ENCODE data around the gene CTU2.

Gene CTU2

GRCh38 chr16:88759976-88760350 lies 53.7 kb downstream of the CTU2 start:
- DNase-seq (ENCODE audit: low read depth in 1 of 2, low spot score in 1 of 2) = no peak

DNA sequence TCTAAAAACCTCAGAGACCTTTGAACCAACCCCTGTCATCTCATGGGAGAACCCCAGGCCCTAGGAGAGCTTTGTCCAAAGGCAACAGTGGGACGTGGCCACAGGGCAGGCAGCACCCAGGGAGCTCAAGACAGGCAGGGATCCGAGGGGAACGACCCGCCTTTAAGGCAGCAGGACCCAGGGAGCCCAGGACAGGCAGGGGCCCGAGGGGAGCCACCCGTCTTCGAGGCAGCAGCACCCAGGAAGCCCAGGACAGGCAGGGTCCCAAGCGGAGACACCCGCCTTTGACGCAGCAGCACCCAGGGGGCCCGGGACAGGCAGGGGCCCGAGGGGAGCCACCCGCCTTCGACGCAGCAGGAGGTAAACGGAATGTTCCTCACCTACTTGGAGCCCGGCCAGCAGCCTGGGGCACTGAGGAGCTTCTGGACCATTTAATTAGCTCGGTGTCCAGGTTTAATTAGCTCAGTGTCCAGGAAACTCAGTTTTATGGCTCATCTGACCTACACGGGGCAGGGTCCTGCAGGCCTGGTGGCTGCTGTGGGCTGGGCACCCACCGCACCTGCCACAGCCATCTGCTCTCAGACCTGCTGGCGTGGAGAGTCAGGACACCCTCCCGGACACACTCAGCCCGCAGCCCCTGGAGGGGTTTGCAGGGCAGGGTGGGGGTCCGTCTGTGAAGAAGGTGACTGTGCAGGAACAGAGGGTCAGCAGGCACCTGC lies 54.3 kb downstream of the CTU2 start:
- DNase-seq (ENCODE audit: low read depth in 1 of 2, low spot score in 1 of 2) = no peak

DNA sequence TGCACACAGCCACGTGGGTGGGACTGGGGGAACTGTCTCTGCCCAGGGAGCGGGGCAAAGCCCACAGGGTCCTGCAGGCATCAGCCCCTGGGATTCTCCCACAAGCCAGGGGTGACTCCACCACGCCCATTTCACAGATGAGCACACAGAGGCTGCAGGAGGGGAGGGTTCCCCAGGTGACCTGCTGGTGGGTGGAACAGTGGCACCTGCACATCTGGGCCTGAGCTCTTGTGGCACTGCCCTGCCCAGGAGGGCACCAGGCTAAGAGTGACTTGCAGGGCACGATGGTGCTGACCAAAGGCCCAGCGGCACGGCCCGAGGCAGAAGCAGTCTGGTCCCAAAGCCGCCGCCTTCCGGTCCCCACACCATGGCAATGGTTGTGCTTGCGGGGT lies 54.8 kb downstream of the CTU2 start:
- DNase-seq (ENCODE audit: low read depth in 1 of 2, low spot score in 1 of 2) = no peak

DNA sequence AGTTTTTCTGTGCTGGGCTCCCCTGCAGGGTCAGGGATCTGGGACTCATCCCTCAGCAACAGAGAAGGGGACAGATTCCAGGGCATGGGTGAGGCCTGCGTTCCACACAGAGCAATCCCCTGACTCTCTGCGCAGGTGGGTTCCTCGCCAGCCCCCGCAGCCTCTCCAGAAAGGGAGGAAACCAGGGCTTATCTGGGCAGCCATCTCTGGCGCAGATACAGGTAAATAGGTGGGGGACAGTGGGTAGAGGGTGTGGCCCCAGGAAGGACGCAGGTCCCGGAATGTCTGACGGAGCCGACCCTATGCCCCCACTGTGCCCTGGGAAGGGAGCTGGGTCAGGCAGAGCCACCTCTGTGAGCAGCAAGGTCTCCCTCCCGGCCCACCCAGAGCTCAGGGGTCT lies 55.5 kb downstream of the CTU2 start:
- no peak for DNase-seq (ENCODE audit: low read depth in 1 of 2, low spot score in 1 of 2)

DNA sequence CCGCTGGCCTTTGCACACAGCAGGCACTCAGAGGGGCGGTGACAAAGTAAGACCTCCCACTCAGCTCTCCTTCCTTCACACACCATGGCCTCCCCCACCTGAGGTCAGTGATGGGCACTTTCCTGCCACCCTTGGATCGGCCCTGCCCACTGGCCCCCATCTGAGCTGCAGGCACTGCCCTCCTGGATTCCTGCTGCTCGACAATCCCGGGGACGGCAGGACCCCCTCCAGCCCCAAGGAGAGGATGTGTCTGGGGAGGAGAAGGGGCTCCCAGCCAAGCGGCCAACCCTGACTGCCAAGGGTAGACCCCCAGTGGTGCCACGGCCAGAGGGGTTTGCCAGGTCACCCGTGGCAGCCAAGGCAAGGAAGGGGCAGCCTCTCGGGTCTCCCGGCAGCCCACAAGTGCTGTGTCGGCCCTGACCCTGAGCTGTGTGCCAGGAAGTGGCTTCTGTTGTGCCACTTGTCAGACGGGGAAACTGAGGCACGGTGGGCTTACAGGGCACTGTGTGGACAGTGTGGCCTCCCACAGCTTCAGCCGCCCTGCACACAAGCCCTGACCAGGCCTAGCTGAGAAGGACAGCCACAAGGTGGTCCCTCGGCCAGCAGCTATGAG lies 56.1 kb downstream of the CTU2 start:
- no peak for DNase-seq (ENCODE audit: low read depth in 1 of 2, low spot score in 1 of 2)

DNA sequence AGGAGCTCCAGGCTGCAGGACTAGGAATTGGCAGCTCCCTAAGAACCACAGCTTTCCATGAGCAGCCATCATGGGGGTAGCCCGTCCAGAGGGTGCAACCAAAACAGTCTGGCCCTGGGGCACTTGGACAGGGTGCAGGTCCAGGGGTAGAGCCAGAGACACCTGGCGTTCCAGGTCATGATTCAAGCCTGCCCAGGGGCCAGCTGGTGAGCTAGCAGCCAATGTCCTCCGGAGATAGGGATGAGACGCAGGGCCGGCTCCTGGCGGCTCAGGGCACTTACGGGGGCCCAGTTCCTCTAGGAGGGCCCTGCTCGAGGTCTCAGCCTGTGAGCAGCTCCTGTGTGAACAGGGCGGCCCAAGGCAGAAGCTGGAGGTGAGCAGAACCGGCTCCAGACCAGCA lies 56.6 kb downstream of the CTU2 start:
- DNase-seq (ENCODE audit: low read depth in 1 of 2, low spot score in 1 of 2) = no peak

GRCh38 chr16:88763502-88764053 lies 57.3 kb downstream of the CTU2 start:
- DNase-seq (ENCODE audit: low read depth in 1 of 2, low spot score in 1 of 2) = no peak

GRCh38 chr16:88764080-88764479 lies 57.8 kb downstream of the CTU2 start:
- no peak for DNase-seq (ENCODE audit: low read depth in 1 of 2, low spot score in 1 of 2)

GRCh38 chr16:88764913-88765349 lies 58.6 kb downstream of the CTU2 start:
- DNase-seq (ENCODE audit: low read depth in 1 of 2, low spot score in 1 of 2) = no peak
